ELR (cell line): ENCODE results near the gene OR52E6.
A peak's percentile ranks its signal among the peaks of the same experiment; 100 is the strongest.

ENCODE experiments used
- DNase-seq: peaks from one replicate; pipeline ENCODE4 v3.0.0-alpha.2; 2015; ENCODE audit warnings: low read depth

Gene OR52E6

GRCh38 chr11:5841797-5842196 lies at the start of gene OR52E6:
Gene OR52E6 (minus strand): TSS chr11:5841897. CDS start chr11:5841897, 0 bp downstream.
- no peak for DNase-seq

- DNase-seq, result peak; percentile 38
Observed at GRCh38 chr11:5891216-5891800, 49.6 kb upstream of the OR52E6 start.

GRCh38 chr11:5887661-5888060 lies 46.0 kb upstream of the OR52E6 start:
- DNase-seq, result no peak

- no peak for DNase-seq
Observed at GRCh38 chr11:5887172-5887571, 45.5 kb upstream of the OR52E6 start.

GRCh38 chr11:5881756-5882155 lies 40.1 kb upstream of the OR52E6 start:
- DNase-seq, result no peak

GRCh38 chr11:5880329-5880728 lies 38.6 kb upstream of the OR52E6 start, which contains the start of gene OR52E4:
Gene OR52E4 (plus strand): TSS chr11:5880629. CDS start chr11:5884293, 3,664 bp downstream.
- no peak for DNase-seq

GRCh38 chr11:5878564-5878963 lies 36.9 kb upstream of the OR52E6 start:
- no peak for DNase-seq

- DNase-seq, result no peak
Observed at GRCh38 chr11:5865826-5866225, 24.1 kb upstream of the OR52E6 start.

GRCh38 chr11:5857590-5857989 lies 15.9 kb upstream of the OR52E6 start, which contains the start of gene OR52E8:
Gene OR52E8 (minus strand): TSS chr11:5857690. CDS start chr11:5857690, 0 bp downstream.
- DNase-seq, result no peak

- DNase-seq, result no peak
Observed at GRCh38 chr11:5851002-5851401, 9.3 kb upstream of the OR52E6 start.

- no peak for DNase-seq
Observed at GRCh38 chr11:5847711-5848110, 6.0 kb upstream of the OR52E6 start.

- no peak for DNase-seq
Observed at GRCh38 chr11:5846701-5847100, 5.0 kb upstream of the OR52E6 start.

- no peak for DNase-seq
Observed at GRCh38 chr11:5837695-5838094, 4.0 kb downstream of the OR52E6 start.

GRCh38 chr11:5833446-5833845 lies 8.3 kb downstream of the OR52E6 start:
- no peak for DNase-seq

- no peak for DNase-seq
Observed at GRCh38 chr11:5831196-5831829, 10.4 kb downstream of the OR52E6 start.

- DNase-seq, result no peak
Observed at GRCh38 chr11:5818245-5818886, 23.3 kb downstream of the OR52E6 start.

GRCh38 chr11:5815534-5815933 lies 26.2 kb downstream of the OR52E6 start:
- DNase-seq, result no peak

GRCh38 chr11:5809905-5810795 lies 31.5 kb downstream of the OR52E6 start:
- no peak for DNase-seq

GRCh38 chr11:5809122-5809519 lies 32.6 kb downstream of the OR52E6 start:
- no peak for DNase-seq

- DNase-seq, result peak; percentile 72
Observed at GRCh38 chr11:5808500-5809121, 33.1 kb downstream of the OR52E6 start, which contains the start of gene OR52N2. Gene OR52N2 (plus strand): TSS chr11:5808924. CDS start chr11:5820336, 11,412 bp downstream.

- no peak for DNase-seq
Observed at GRCh38 chr11:5807580-5807979, 34.1 kb downstream of the OR52E6 start.

- DNase-seq, result no peak
Observed at GRCh38 chr11:5803982-5804381, 37.7 kb downstream of the OR52E6 start.
